HEK293 (cell line): ENCODE results near the gene GPR89B.
"Not testable (repeated sequence)": the region's sequence is repeated elsewhere in the genome, so short reads cannot be mapped to it uniquely, and the experiment has no call there.

Experiments
- CTCF ChIA-PET: fragments of 350-600 bp; formaldehyde crosslinking; extraction: SDS; loops from one replicate; lab custom pipeline; 2021; ENCODE audit warnings: antibody characterized with exemption; lab: Yijun Ruan, JAX
- POLR2A ChIA-PET: fragments of 300-600 bp; formaldehyde crosslinking; extraction: SDS; loops from one replicate; lab custom pipeline; 2020; ENCODE audit warnings: antibody characterized with exemption, inconsistent platforms; lab: Yijun Ruan, JAX
- H3K27ac ChIP-seq: fragments of 200-500 bp; sonication (Bioruptor generic); 2 replicates; pipeline ENCODE4 v1.5.1; 2014; ENCODE audit warnings: low read depth, low read length, control low read depth, inconsistent platforms; ENCODE audit errors: extremely low read depth
- H3K36me3 ChIP-seq, 2 experiments: fragments of 200-500 bp in 1 of 2; sonication (Bioruptor generic) in 1 of 2; 1 replicate in 1 of 2; 2 replicates in 1 of 2; pipeline ENCODE4 v1.5.1; 2014 to 2017; ENCODE audit warnings: inconsistent platforms in 2 of 2, low read length in 2 of 2; ENCODE audit not compliant: control insufficient read depth in 2 of 2, insufficient read depth in 1 of 2
- H3K4me1 ChIP-seq: fragments of 200-500 bp; sonication (Bioruptor generic); 2 replicates; pipeline ENCODE4 v1.5.1; 2014; ENCODE audit warnings: mild to moderate bottlenecking, low read length, inconsistent platforms; ENCODE audit not compliant: control insufficient read depth, insufficient read depth
- H3K4me3 ChIP-seq: 2 replicates; pipeline ENCODE4 v1.5.1; 2011; ENCODE audit warnings: low read depth, mild to moderate bottlenecking, control low read depth, low read length, moderate library complexity
- H3K9me3 ChIP-seq: fragments of 200-500 bp; sonication (Bioruptor generic); 2 replicates; pipeline ENCODE4 v1.5.1; 2014; ENCODE audit warnings: low read depth, low read length, inconsistent platforms; ENCODE audit not compliant: control insufficient read depth, insufficient read depth
- ZNF19 ChIP-seq: fragments of 450-650 bp; formaldehyde crosslinking; IDR thresholded peaks from 2 replicates; pipeline ENCODE4; 2016; ENCODE audit warnings: missing biosample characterization, missing genetic modification characterization, low read depth
- ZNF473 ChIP-seq: fragments of 450-650 bp; formaldehyde crosslinking; IDR thresholded peaks from 2 replicates; pipeline ENCODE4 v1.5.1; 2017; ENCODE audit warnings: missing biosample characterization, missing genetic modification characterization
- ZNF585B ChIP-seq: fragments of 450-650 bp; formaldehyde crosslinking; IDR thresholded peaks from 2 replicates; pipeline ENCODE4 v1.5.1; 2016; ENCODE audit warnings: missing biosample characterization, missing genetic modification characterization
- TF ChIP-seq, protein P1 (sequence below): fragments of 450-650 bp; formaldehyde crosslinking; IDR thresholded peaks from 2 replicates; pipeline ENCODE4 v1.5.1; 2016; ENCODE audit warnings: missing biosample characterization, missing genetic modification characterization, low read depth

Gene GPR89B

GRCh38 chr1:147996088-147996487 lies 67.9 kb downstream of the GPR89B start:
- H3K9me3 ChIP-seq, POLR2A ChIA-PET, H3K4me1 ChIP-seq, CTCF ChIA-PET, H3K4me3 ChIP-seq, H3K27ac ChIP-seq, H3K36me3 ChIP-seq: not testable (repeated sequence)

DNA sequence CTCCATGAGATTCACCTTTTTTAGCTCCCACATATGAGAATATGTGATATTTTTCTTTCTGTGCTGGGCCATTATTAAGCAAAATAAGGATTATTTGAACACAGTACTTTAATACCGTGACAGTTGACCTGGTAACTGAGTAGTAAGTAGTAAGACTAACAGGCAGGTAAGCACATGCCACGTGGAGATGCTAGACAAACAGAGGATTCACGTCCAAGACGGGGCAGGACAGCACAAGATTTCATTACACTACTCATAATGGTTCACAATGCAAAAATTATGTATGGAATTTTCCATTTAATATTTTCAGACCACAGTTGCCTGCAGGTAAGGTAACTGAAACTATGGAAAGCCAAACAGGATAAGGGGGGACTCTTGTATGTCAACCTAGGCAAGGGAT lies 79.5 kb downstream of the GPR89B start:
- H3K4me1 ChIP-seq, H3K4me3 ChIP-seq, H3K36me3 ChIP-seq, CTCF ChIA-PET, H3K9me3 ChIP-seq, H3K27ac ChIP-seq, POLR2A ChIA-PET: not testable (repeated sequence)

DNA sequence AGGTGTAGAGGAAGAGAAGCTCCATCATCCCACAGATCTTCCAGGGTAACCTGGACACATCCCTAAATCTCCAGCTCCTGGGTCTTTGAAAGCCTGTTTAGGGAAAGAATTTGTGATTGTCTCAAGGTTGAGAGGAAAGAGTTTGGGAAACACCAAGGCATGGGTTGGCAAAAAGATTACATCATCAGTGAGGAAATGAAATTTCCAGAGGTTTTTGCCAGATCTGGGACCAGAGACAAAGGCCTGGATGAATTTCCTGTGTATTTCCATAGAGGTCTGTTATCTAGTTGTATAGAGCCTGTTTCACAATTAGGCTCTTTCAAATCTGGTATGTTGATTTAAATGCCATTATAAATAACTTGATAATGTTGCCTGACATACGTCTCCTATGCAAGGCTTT lies 82.3 kb downstream of the GPR89B start:
- Histone ChIP-seq H3K4me1 (no peaks in the 10 kb centered on the region), H3K36me3 (no peaks in the 10 kb centered on the region), H3K4me3 (no peak overlapping the region), H3K27ac (no peak overlapping the region), H3K9me3 (no peaks in the 10 kb centered on the region)
- no peak for TF ChIP-seq ZNF473 (tag by site-specific recombination)
- TF ChIP-seq ZNF19 (tag by site-specific recombination): no peak
- no peak for TF ChIP-seq ZNF585B (tag by site-specific recombination)
- TF ChIP-seq, protein P1, sequence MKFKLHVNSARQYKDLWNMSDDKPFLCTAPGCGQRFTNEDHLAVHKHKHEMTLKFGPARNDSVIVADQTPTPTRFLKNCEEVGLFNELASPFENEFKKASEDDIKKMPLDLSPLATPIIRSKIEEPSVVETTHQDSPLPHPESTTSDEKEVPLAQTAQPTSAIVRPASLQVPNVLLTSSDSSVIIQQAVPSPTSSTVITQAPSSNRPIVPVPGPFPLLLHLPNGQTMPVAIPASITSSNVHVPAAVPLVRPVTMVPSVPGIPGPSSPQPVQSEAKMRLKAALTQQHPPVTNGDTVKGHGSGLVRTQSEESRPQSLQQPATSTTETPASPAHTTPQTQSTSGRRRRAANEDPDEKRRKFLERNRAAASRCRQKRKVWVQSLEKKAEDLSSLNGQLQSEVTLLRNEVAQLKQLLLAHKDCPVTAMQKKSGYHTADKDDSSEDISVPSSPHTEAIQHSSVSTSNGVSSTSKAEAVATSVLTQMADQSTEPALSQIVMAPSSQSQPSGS (tag by site-specific recombination): peak; percentile 65
- ChIA-PET CTCF (no interaction called here), POLR2A (no interaction called here)

GRCh38 chr1:148013177-148014144 lies 85.2 kb downstream of the GPR89B start:
- CTCF ChIA-PET, H3K4me3 ChIP-seq, H3K36me3 ChIP-seq, H3K4me1 ChIP-seq, H3K9me3 ChIP-seq, H3K27ac ChIP-seq, POLR2A ChIA-PET: not testable (repeated sequence)

DNA sequence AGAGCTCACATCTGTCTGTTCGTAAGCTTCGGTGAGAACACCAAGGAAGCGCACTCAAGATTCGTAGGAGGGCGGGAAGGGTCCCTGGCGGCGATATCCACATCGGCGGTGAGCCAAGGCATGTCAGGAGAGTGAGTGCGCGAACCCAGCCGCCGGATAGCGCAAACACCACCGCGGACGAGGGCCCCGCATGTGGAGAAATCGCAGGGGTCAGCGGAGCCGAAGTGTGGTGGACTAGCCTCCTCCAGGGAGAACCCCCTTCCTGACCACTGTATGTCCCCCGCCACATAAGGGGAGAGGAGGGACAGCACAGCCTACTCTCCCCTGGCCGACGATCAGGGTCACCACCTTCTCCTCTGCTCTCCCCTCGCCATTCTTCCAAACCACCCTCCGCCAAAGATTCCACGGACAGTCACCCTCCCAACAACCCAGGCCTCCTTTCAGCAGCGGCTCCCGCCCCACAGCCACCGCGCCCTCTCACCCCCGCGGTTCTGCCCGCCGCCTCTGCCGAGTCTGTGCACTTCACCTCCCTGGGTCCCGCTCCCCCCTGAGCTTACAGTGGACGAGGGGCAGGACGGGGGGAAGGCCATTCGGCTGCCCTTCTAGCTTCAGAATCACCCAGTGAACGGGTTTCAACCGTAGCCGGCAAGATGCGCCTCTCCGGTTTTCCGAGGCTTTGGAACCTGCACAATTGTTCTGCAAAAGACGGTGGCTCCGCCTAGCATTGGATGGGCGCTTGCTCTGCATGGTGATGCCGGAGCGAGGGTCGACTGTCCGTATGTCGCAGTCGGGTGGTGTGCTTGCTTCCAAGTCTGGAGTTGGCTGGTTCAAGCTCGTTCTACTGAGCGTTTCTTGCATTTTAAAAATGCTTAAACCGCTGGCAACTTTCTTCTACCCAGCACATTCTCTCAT lies 86.3 kb downstream of the GPR89B start:
- H3K4me3 ChIP-seq, CTCF ChIA-PET, H3K9me3 ChIP-seq, H3K27ac ChIP-seq, H3K4me1 ChIP-seq, H3K36me3 ChIP-seq, POLR2A ChIA-PET: not testable (repeated sequence)

DNA sequence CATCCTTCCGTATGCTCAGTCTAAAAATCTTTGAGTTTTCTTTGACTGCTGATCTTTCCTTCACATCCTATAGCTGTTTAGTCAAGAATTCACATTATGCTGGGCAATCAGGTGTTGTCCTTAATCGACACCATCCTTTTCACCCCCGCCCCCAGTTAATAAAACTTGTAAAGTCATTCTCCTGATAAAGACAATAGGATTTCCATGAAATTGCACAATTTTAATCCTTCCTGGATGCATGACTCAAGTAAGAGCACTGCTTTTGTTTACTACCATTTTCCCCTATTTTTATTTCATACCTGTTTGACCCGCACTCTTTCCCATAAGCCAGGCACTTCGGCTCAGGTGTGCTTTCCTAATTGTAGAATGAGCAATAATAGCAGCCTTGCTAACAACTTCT lies 96.7 kb downstream of the GPR89B start:
- H3K27ac ChIP-seq, H3K36me3 ChIP-seq, H3K4me3 ChIP-seq, POLR2A ChIA-PET, H3K4me1 ChIP-seq, CTCF ChIA-PET, H3K9me3 ChIP-seq: not testable (repeated sequence)

- CTCF ChIA-PET: not testable (repeated sequence)
Observed at GRCh38 chr1:148027004-148027403, 98.8 kb downstream of the GPR89B start.

More at GRCh38 chr1:148027004-148027403, 98.8 kb downstream of the GPR89B start:
- H3K4me3 ChIP-seq, H3K36me3 ChIP-seq, H3K9me3 ChIP-seq, POLR2A ChIA-PET, H3K27ac ChIP-seq, H3K4me1 ChIP-seq: not testable (repeated sequence)
